DMS153 treated with DMSO at 0.1 percent for 48 hours (cell line): ENCODE data around the gene LRRN1.

Experiments used
- DNase-seq: peaks from one replicate; lab custom pipeline; 2025; ENCODE audit not compliant: unreplicated experiment; lab: John Stamatoyannopoulos, UW

LRRN1 gene

GRCh38 chr3:3893590-3893989 is 94.4 kb downstream of the LRRN1 start:
- DNase-seq = no peak
